ENCODE data around the gene MUS81. TPM values are rescaled to one million over a fixed set of nuclear protein-coding genes. Genes with fewer than 3 reads are reported as not detected.
A peak's percentile ranks its signal among the peaks of the same experiment; 100 is the strongest.

The MUS81 gene
- total and polyA plus RNA-seq, 9 of the 15 experiments (the other 6 are each of a cell fraction or from before 2014, with no cell fraction given): 13.4 to 118 (median 53.7) TPM

- TF ChIP-seq SREBF2 (CRISPR knock-in tag; IDR thresholded peaks at IDR 0.05): no peak
- TF ChIP-seq KHSRP (IDR thresholded peaks at IDR 0.05): no peak
- TF ChIP-seq PTBP1 (IDR thresholded peaks at IDR 0.05; ENCODE audit: low read depth, low read length): 0 out of 2 replicates have a peak, but pooled peaks have one; percentile 40
- TF ChIP-seq FOXA3 (CRISPR knock-in tag; conservative IDR thresholded peaks at IDR 0.05 in 1 of 2, IDR thresholded peaks at IDR 0.05 in 1 of 2): no peak
- TF ChIP-seq ESRRB (CRISPR knock-in tag; IDR thresholded peaks at IDR 0.05; ENCODE audit: borderline replicate concordance): no peak
- TF ChIP-seq CHD4 (IDR thresholded peaks at IDR 0.05; ENCODE audit: insufficient read depth, insufficient replicate concordance, low read depth, low read length, poor library complexity, severe bottlenecking): peak; percentile 96
- TF ChIP-seq PRMT5 (CRISPR knock-in tag; IDR thresholded peaks at IDR 0.05): no peak
- no peak for TF ChIP-seq ZNF143 (CRISPR knock-in tag; IDR thresholded peaks at IDR 0.05)
- no peak for TF ChIP-seq DNMT1 (IDR thresholded peaks at IDR 0.05)
- TF ChIP-seq ZNF589 (CRISPR knock-in tag; IDR thresholded peaks at IDR 0.05; ENCODE audit: low read depth): no peak
- no peak for TF ChIP-seq MEIS2 (IDR thresholded peaks at IDR 0.05; ENCODE audit: partially characterized antibody)
- peak; percentile 7 for TF ChIP-seq PHF20 (IDR thresholded peaks at IDR 0.05; ENCODE audit: partially characterized antibody)
- TF ChIP-seq MGA (IDR thresholded peaks at IDR 0.05): peak; percentile 36; the same call in 1 of the 2 replicates
- TF ChIP-seq ZNF707 (CRISPR knock-in tag; conservative IDR thresholded peaks at IDR 0.05): no peak
- no peak for TF ChIP-seq ZNF696 (CRISPR knock-in tag; conservative IDR thresholded peaks at IDR 0.05)
- no peak for TF ChIP-seq ZNF3 (CRISPR knock-in tag; IDR thresholded peaks at IDR 0.05)
- 0 out of 2 replicates have a peak, but pooled peaks have one; percentile 42 for TF ChIP-seq SAFB (IDR thresholded peaks at IDR 0.05; ENCODE audit: borderline replicate concordance, low read depth, low read length)
Measured at GRCh38 chr11:65817835-65818680, 42.2 kb upstream of the MUS81 start (continued).
